ENCODE data around the gene MEIS3.

DNA sequence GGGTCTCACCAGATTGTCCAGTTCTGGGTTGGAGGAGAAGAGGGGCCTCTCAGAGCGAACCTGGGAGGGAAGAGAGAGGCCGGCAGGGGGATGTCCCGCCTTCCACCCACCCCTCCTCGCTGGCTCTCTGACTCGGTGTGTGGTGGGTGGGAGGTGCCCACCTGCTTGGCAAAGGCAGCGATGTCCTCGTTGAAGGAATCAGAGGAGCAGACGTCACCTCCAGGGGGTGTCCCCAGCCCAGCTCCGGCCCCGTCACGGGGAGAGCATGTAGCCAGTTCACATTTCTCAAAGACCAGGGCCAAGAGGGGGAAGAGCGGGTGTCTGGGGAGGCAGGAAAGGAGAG is 2.7 kb downstream of the MEIS3 start:
- TF ChIP-seq BHLHE40 (IDR thresholded peaks at IDR 0.05; ENCODE audit: borderline replicate concordance) (no peak), ELF4 (IDR thresholded peaks at IDR 0.05) (no peak), ZNF384 (IDR thresholded peaks at IDR 0.05) (no peak), HDGF (IDR thresholded peaks at IDR 0.05; ENCODE audit: borderline replicate concordance) (no peak), FOXA1 (IDR thresholded peaks at IDR 0.05) (no peak), ARNT (IDR thresholded peaks at IDR 0.05) (no peak), LEF1 (IDR thresholded peaks at IDR 0.05; ENCODE audit: borderline replicate concordance) (no peak), FOXK2 (IDR thresholded peaks at IDR 0.05) (no peak), SUZ12 (IDR thresholded peaks at IDR 0.05) (no peak)

All from HEK293T (cell line).